KMS-11 (cell line): ENCODE results near the gene LACRT.

Experiments
- H2AFZ ChIP-seq: fragments of 200-600 bp; sonication (generic); 2 replicates; pipeline ENCODE4 v1.6.1; 2016; ENCODE audit warnings: antibody characterized with exemption, mixed run types, low read depth
- H3K27ac ChIP-seq: fragments of 200-600 bp; sonication (generic); 2 replicates; pipeline ENCODE4 v1.6.1; 2016; ENCODE audit warnings: mild to moderate bottlenecking, mixed run types
- H3K27me3 ChIP-seq: fragments of 200-600 bp; sonication (generic); 2 replicates; pipeline ENCODE4 v1.6.1; 2017; ENCODE audit warnings: mild to moderate bottlenecking, low read depth, mixed run types, moderate library complexity; ENCODE audit not compliant: insufficient read depth
- H3K36me3 ChIP-seq: fragments of 200-600 bp; sonication (generic); 2 replicates; pipeline ENCODE4 v1.6.1; 2017; ENCODE audit warnings: mild to moderate bottlenecking, mixed run types; ENCODE audit not compliant: insufficient read depth
- H3K4me1 ChIP-seq: fragments of 200-600 bp; sonication (generic); 2 replicates; pipeline ENCODE4 v1.6.1; 2016; ENCODE audit warnings: mild to moderate bottlenecking, low read depth, mixed run types; ENCODE audit not compliant: poor library complexity, severe bottlenecking
- H3K4me2 ChIP-seq: fragments of 200-600 bp; sonication (generic); 2 replicates; pipeline ENCODE4 v1.7.0; 2016; ENCODE audit warnings: mild to moderate bottlenecking, mixed run types
- H3K4me3 ChIP-seq: fragments of 200-600 bp; sonication (generic); IDR thresholded peaks from 2 replicates; pipeline ENCODE4 v1.6.1; 2017; ENCODE audit warnings: low read depth, low read length, mixed read lengths; ENCODE audit not compliant: insufficient read depth
- H3K79me2 ChIP-seq: fragments of 200-600 bp; sonication (generic); 2 replicates; pipeline ENCODE4 v1.6.1; 2016; ENCODE audit warnings: low read depth, mixed run types; ENCODE audit not compliant: insufficient read depth
- H3K9ac ChIP-seq: fragments of 200-600 bp; sonication (generic); 2 replicates; pipeline ENCODE4 v1.6.1; 2016; ENCODE audit warnings: mild to moderate bottlenecking, mixed run types
- H4K20me1 ChIP-seq: fragments of 200-600 bp; sonication (generic); 2 replicates; pipeline ENCODE4 v1.6.1; 2016; ENCODE audit warnings: mild to moderate bottlenecking, mixed run types; ENCODE audit not compliant: insufficient read depth
- CTCF ChIP-seq: fragments of 200-600 bp; sonication (generic); conservative IDR thresholded peaks from 2 replicates; pipeline ENCODE4 v1.6.1; 2017; ENCODE audit warnings: low read depth, mild to moderate bottlenecking, antibody characterized with exemption, low read length, moderate library complexity, mixed read lengths

LACRT gene

GRCh38 chr12:54589964-54590363 lies 44.7 kb downstream of the LACRT start:
- Histone ChIP-seq H2AFZ (no peak overlapping the region), H3K4me1 (peaks cover 22% of the 10 kb centered on the region), H4K20me1 (no peaks in the 10 kb centered on the region), H3K9ac (no peak overlapping the region), H3K79me2 (no peaks in the 10 kb centered on the region), H3K36me3 (no peaks in the 10 kb centered on the region), H3K4me2 (no peak overlapping the region), H3K27me3 (no peaks in the 10 kb centered on the region), H3K4me3 (no peak overlapping the region), H3K27ac (no peak overlapping the region)
- no peak for TF ChIP-seq CTCF

GRCh38 chr12:54588890-54589267 lies 45.8 kb downstream of the LACRT start:
- no peaks in the 10 kb centered on the region for H4K20me1 ChIP-seq
- H3K79me2 ChIP-seq = no peaks in the 10 kb centered on the region
- H3K4me2 ChIP-seq = no peak overlapping the region
- H3K27ac ChIP-seq = no peak overlapping the region
- no peak overlapping the region for H2AFZ ChIP-seq
- no peak overlapping the region for H3K4me3 ChIP-seq
- H3K36me3 ChIP-seq = no peaks in the 10 kb centered on the region
- peaks cover 22% of the 10 kb centered on the region for H3K4me1 ChIP-seq
- H3K27me3 ChIP-seq = no peaks in the 10 kb centered on the region
- no peak overlapping the region for H3K9ac ChIP-seq
- TF ChIP-seq CTCF = no peak

GRCh38 chr12:54588110-54588889 lies 46.4 kb downstream of the LACRT start, which contains the start of gene PPP1R1A:
Gene PPP1R1A, minus strand, starts transcription at chr12:54588659. Its CDS starts 171 bp downstream, at chr12:54588488.
- no peak for TF ChIP-seq CTCF
- no peak within 1 kb of the TSS for H2AFZ ChIP-seq
- H3K27me3 ChIP-seq = no peaks in the 10 kb centered on the region

GRCh38 chr12:54587315-54587873 lies 47.3 kb downstream of the LACRT start:
- H3K79me2 ChIP-seq = no peaks in the 10 kb centered on the region
- H3K9ac ChIP-seq = no peak overlapping the region
- no peaks in the 10 kb centered on the region for H3K36me3 ChIP-seq
- peaks cover 22% of the 10 kb centered on the region for H3K4me1 ChIP-seq
- no peaks in the 10 kb centered on the region for H3K27me3 ChIP-seq
- no peaks in the 10 kb centered on the region for H4K20me1 ChIP-seq
- H3K4me2 ChIP-seq = no peak overlapping the region
- H3K4me3 ChIP-seq = no peak overlapping the region
- TF ChIP-seq CTCF = no peak
- H2AFZ ChIP-seq = no peak overlapping the region
- no peak overlapping the region for H3K27ac ChIP-seq

More at GRCh38 chr12:54588110-54588889, 46.4 kb downstream of the LACRT start, which contains the start of gene PPP1R1A:
- H3K27ac ChIP-seq = no peak within 1 kb of the TSS
- no peaks in the 10 kb centered on the region for H3K36me3 ChIP-seq
- H3K4me2 ChIP-seq = no peak within 1 kb of the TSS
- peaks cover 22% of the 10 kb centered on the region for H3K4me1 ChIP-seq
- no peak within 1 kb of the TSS for H3K4me3 ChIP-seq
- no peak within 1 kb of the TSS for H3K9ac ChIP-seq
- H4K20me1 ChIP-seq = no peaks in the 10 kb centered on the region
- H3K79me2 ChIP-seq = no peaks in the 10 kb centered on the region
